ENCODE results near the gene TBC1D17. TPM values are rescaled to one million over a fixed set of nuclear protein-coding genes. Genes with fewer than 3 reads are reported as not detected.

The TBC1D17 gene
- total RNA-seq, 4 donors from 2014 or later, result 25.1 to 41.9 (median 37.3) TPM

GRCh38 chr19:49884109-49884508, 6.6 kb downstream of the TBC1D17 start:
- Histone ChIP-seq H3K4me3 (no peak overlapping the region), H3K27ac (no peak overlapping the region), H3K27me3 (peaks cover under 1% of the 10 kb centered on the region), H3K36me3 (peaks cover 0 to 100% of the 10 kb centered on the region in 2 donors), H3K4me1 (peaks cover 0 to 14% (median 2%) of the 10 kb centered on the region in 3 donors), H3K9me3 (peaks cover 0 to 4% (median 0%) of the 10 kb centered on the region in 3 donors)
- no peak for ATAC-seq
- TF ChIP-seq, protein P1, sequence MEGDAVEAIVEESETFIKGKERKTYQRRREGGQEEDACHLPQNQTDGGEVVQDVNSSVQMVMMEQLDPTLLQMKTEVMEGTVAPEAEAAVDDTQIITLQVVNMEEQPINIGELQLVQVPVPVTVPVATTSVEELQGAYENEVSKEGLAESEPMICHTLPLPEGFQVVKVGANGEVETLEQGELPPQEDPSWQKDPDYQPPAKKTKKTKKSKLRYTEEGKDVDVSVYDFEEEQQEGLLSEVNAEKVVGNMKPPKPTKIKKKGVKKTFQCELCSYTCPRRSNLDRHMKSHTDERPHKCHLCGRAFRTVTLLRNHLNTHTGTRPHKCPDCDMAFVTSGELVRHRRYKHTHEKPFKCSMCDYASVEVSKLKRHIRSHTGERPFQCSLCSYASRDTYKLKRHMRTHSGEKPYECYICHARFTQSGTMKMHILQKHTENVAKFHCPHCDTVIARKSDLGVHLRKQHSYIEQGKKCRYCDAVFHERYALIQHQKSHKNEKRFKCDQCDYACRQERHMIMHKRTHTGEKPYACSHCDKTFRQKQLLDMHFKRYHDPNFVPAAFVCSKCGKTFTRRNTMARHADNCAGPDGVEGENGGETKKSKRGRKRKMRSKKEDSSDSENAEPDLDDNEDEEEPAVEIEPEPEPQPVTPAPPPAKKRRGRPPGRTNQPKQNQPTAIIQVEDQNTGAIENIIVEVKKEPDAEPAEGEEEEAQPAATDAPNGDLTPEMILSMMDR (IDR thresholded peaks at IDR 0.05), result no peak
- TF ChIP-seq POLR2A (IDR thresholded peaks at IDR 0.05) (no peak), POLR2AphosphoS5 (IDR thresholded peaks at IDR 0.05) (no peak), EP300 (IDR thresholded peaks at IDR 0.05) (no peak)
- WGBS, 2 donors (ENCODE audit: low coverage in 1 of 2), result no CpG with 5 or more reads among the region's 18 CpGs

DNA sequence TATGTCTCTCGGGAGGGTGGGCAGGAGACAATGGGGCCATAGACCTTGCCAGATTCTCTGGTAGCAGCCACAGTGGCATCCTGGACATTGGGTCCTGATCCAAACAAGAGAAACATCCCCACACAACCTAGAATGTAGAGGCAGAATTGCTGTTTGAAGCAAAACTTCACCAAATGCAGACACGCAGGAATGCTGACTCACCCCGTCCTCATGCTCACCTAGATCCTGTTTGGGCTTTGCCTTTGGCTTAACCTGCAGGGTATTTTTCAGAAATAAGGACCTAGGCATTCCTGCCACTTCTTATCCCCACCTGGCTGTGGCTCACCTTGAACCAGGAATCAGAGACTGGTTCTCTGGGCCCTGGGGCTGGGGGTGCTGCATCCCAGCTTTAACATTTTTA, 7.3 kb downstream of the TBC1D17 start:
- Histone ChIP-seq H3K4me3 (no peak overlapping the region), H3K36me3 (peaks cover 0 to 96% of the 10 kb centered on the region in 2 donors), H3K27me3 (peaks cover 7% of the 10 kb centered on the region), H3K27ac (no peak overlapping the region), H3K4me1 (peaks cover 0 to 10% (median 2%) of the 10 kb centered on the region in 3 donors), H3K9me3 (peaks cover 0 to 4% (median 0%) of the 10 kb centered on the region in 3 donors)
- 93 to 100% methylated on average over 1 to 2 of the region's 3 CpGs for WGBS, 2 donors (ENCODE audit: low coverage in 1 of 2)
- ATAC-seq, result no peak
- TF ChIP-seq POLR2A (IDR thresholded peaks at IDR 0.05), result no peak
- TF ChIP-seq POLR2AphosphoS5 (IDR thresholded peaks at IDR 0.05), result no peak
- TF ChIP-seq EP300 (IDR thresholded peaks at IDR 0.05), result no peak
- TF ChIP-seq, protein P1 (IDR thresholded peaks at IDR 0.05), result no peak

- TF ChIP-seq POLR2A (IDR thresholded peaks at IDR 0.05) (no peak), EP300 (IDR thresholded peaks at IDR 0.05) (no peak), POLR2AphosphoS5 (IDR thresholded peaks at IDR 0.05) (no peak)
- TF ChIP-seq, protein P1 (IDR thresholded peaks at IDR 0.05), result no peak
- peaks cover 0 to 17% (median 11%) of the 10 kb centered on the region in 3 donors for H3K4me1 ChIP-seq
- H3K4me3 ChIP-seq, result no peak overlapping the region
- H3K27me3 ChIP-seq, result peaks cover 25% of the 10 kb centered on the region
- H3K27ac ChIP-seq, result no peak overlapping the region
- H3K9me3 ChIP-seq, result peaks cover 0 to 4% (median 0%) of the 10 kb centered on the region in 3 donors
- 80% methylated on average over 3 of the region's 23 CpGs; no CpG with 5 or more reads in 1 of the 2 donors for WGBS, 2 donors (ENCODE audit: low coverage in 1 of 2)
- H3K36me3 ChIP-seq, result peaks cover 0 to 72% of the 10 kb centered on the region in 2 donors
- no peak for ATAC-seq
Measured at GRCh38 chr19:49887037-49887664, 9.6 kb downstream of the TBC1D17 start.

DNA sequence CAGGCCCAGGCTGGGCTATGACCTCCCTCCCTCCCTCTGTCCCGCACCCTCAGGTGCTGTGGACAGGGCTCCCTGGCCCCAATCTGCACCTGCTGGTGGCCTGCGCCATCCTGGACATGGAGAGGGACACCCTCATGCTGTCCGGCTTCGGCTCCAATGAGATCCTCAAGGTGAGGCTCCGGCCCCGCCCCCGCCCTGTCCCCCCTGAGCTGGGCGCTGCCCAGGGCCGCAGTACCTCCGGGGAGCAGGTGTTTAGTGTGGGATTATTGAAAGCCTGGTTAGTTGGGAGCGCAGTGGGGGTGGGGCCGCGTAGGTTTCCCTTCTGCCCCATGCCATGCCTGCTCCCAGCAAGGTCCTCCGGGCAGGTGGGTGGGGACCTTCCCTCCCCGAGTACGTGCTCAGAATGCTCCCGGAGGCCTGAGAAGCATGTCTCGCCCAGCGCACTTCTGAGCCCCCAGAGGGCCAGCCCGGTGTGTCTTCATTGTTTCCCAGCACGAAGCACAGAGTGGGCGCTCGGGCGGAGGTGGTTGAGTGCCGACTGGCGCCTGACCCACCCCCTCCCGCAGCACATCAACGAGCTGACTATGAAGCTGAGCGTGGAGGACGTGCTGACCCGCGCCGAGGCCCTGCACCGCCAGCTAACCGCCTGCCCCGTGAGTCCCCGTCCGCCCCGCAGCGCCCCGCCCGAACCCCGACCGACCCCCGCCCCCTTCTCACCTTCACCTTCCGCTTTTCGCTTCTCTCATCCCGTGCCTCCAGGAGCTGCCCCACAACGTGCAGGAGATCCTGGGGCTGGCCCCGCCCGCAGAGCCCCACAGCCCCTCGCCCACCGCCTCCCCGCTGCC, 10.4 kb downstream of the TBC1D17 start:
- TF ChIP-seq POLR2AphosphoS5 (IDR thresholded peaks at IDR 0.05) (no peak), POLR2A (IDR thresholded peaks at IDR 0.05) (no peak), EP300 (IDR thresholded peaks at IDR 0.05) (no peak)
- Histone ChIP-seq H3K27me3 (peaks cover 28% of the 10 kb centered on the region), H3K4me3 (no peak overlapping the region), H3K27ac (no peak overlapping the region), H3K9me3 (peaks cover 0 to 1% (median 0%) of the 10 kb centered on the region in 3 donors), H3K4me1 (peaks cover 0 to 17% (median 11%) of the 10 kb centered on the region in 3 donors), H3K36me3 (peaks cover 0 to 65% of the 10 kb centered on the region in 2 donors)
- ATAC-seq, result no peak
- WGBS, 2 donors (ENCODE audit: low coverage in 1 of 2), result no CpG with 5 or more reads among the region's 54 CpGs

- H3K4me1 ChIP-seq, result peaks cover 0 to 17% (median 11%) of the 10 kb centered on the region in 3 donors
- H3K36me3 ChIP-seq, result peaks cover 0 to 59% of the 10 kb centered on the region in 2 donors
- no peak overlapping the region for H3K4me3 ChIP-seq
- peaks cover 34% of the 10 kb centered on the region for H3K27me3 ChIP-seq
- TF ChIP-seq POLR2AphosphoS5 (IDR thresholded peaks at IDR 0.05) (no peak), POLR2A (IDR thresholded peaks at IDR 0.05) (no peak), EP300 (IDR thresholded peaks at IDR 0.05) (no peak)
- TF ChIP-seq, protein P1 (IDR thresholded peaks at IDR 0.05), result no peak
- H3K27ac ChIP-seq, result no peak overlapping the region
- no peak for ATAC-seq
- no CpG with 5 or more reads among the region's 18 CpGs for WGBS, 2 donors (ENCODE audit: low coverage in 1 of 2)
- no peaks in the 10 kb centered on the region for H3K9me3 ChIP-seq
Measured at GRCh38 chr19:49888510-49888824, 11.0 kb downstream of the TBC1D17 start.
